GM12878 (cell line): ENCODE measurements around the gene SMARCC2. TPM values are rescaled to one million over a fixed set of nuclear protein-coding genes. Genes with fewer than 3 reads are reported as not detected.

Source experiments
- ATAC-seq: fragments of 200-7000 bp; cut with Tn5 transposase; 3 replicates; pipeline ENCODE4 v1.9.1; 2020; ENCODE audit warnings: mild to moderate bottlenecking, moderate library complexity
- BruUV-seq: library from RNA; stranded (reverse); fragments of 400-500 nt; replicated peaks from 2 replicates; lab custom pipeline; 2021; lab: Mats Ljungman, UMichigan
- CTCF ChIA-PET: fragments of 300-600 bp; sonication (Branson Sonifier 250); formaldehyde crosslinking; extraction: SDS; loops from one replicate; lab custom pipeline; 2021; ENCODE audit warnings: inconsistent platforms; lab: Yijun Ruan, JAX
- POLR2A ChIA-PET: fragments of 350-600 bp; formaldehyde crosslinking; extraction: SDS; loops from one replicate; lab custom pipeline; 2021; ENCODE audit warnings: inconsistent platforms; lab: Charles Lee
- RAD21 ChIA-PET: fragments of 300-600 bp; sonication (Branson Sonifier 250); formaldehyde crosslinking; loops from one replicate; lab custom pipeline; 2023; ENCODE audit warnings: antibody characterized with exemption; ENCODE audit not compliant: unreplicated experiment; lab: Charles Lee
- SMC1A ChIA-PET: fragments of 300-600 bp; sonication (Branson Sonifier 250); formaldehyde crosslinking; loops from one replicate; lab custom pipeline; 2023; ENCODE audit not compliant: unreplicated experiment, uncharacterized antibody; lab: Charles Lee
- DNase-seq: peaks from one replicate; pipeline ENCODE4 v3.0.0-alpha.2; 2011; ENCODE audit warnings: low read depth, low spot score
- FAIRE-seq: peaks from 3 replicates; lab custom pipeline; 2011; peaks lifted over from hg19 to GRCh38; lab: Jason Lieb, UNC
- H2AFZ ChIP-seq: 2 replicates; pipeline ENCODE4 v1.6.0; 2011; ENCODE audit warnings: low read depth, low read length, control low read depth; ENCODE audit not compliant: control insufficient read depth
- H3K27ac ChIP-seq: 2 replicates; pipeline ENCODE4 v1.5.1; 2011; ENCODE audit warnings: control low read depth; ENCODE audit not compliant: control insufficient read depth, insufficient read depth
- H3K27me3 ChIP-seq, 2 experiments: replicated peaks in 1 of 2; 2 replicates each; pipeline versions ENCODE4 v1.6.0 to v1.6.1; 2011; ENCODE audit warnings: low read length in 1 of 2; ENCODE audit not compliant: control insufficient read depth in 2 of 2, insufficient read depth in 2 of 2
- H3K36me3 ChIP-seq, 2 experiments: 2 replicates each; pipeline ENCODE4 v1.5.1; 2011; ENCODE audit warnings: low read length in 1 of 2; ENCODE audit not compliant: control insufficient read depth in 2 of 2, insufficient read depth in 2 of 2
- H3K4me1 ChIP-seq: 2 replicates; pipeline ENCODE4 v1.6.1; 2011; ENCODE audit warnings: mild to moderate bottlenecking, low read length, moderate library complexity, mixed read lengths; ENCODE audit not compliant: control insufficient read depth, insufficient read depth
- H3K4me2 ChIP-seq: 2 replicates; pipeline ENCODE4 v1.6.0; 2011; ENCODE audit warnings: control low read depth; ENCODE audit not compliant: control insufficient read depth, insufficient read depth
- H3K4me3 ChIP-seq: fragments of 200-600 bp; sonication (generic); 2 replicates; pipeline ENCODE4 v1.5.1; 2016
- H3K79me2 ChIP-seq: 2 replicates; pipeline ENCODE4 v1.6.0; 2011; ENCODE audit warnings: low read length; ENCODE audit not compliant: control insufficient read depth, insufficient read depth
- H3K9ac ChIP-seq: 2 replicates; pipeline ENCODE4 v1.8.0; 2011; ENCODE audit warnings: low read length, control low read depth, mixed read lengths; ENCODE audit not compliant: control insufficient read depth, insufficient read depth
- H3K9me3 ChIP-seq: replicated peaks from 3 replicates; pipeline ENCODE4 v1.5.1; 2011; ENCODE audit warnings: mild to moderate bottlenecking, low read length; ENCODE audit not compliant: control insufficient read depth, insufficient read depth
- H4K20me1 ChIP-seq: 2 replicates; pipeline ENCODE4 v1.6.0; 2011; ENCODE audit not compliant: control insufficient read depth, insufficient read depth
- EED ChIP-seq: sonication (generic); IDR thresholded peaks from 2 replicates; pipeline ENCODE4 v1.6.1; 2016; ENCODE audit warnings: antibody characterized with exemption, low read depth
- IKZF2 ChIP-seq, 2 experiments: fragments of 450-650 bp; IDR thresholded peaks; 2 replicates each; pipeline ENCODE4 v1.6.1; 2017; ENCODE audit warnings: mild to moderate bottlenecking in 2 of 2, moderate library complexity in 2 of 2
- SMC3 ChIP-seq: IDR thresholded peaks from 2 replicates; pipeline ENCODE4 v1.6.1; 2011; ENCODE audit warnings: low read length, improper control_type of control experiment, borderline replicate concordance
- SPI1 ChIP-seq: IDR thresholded peaks from 2 replicates; pipeline ENCODE4 v1.6.1; 2011; ENCODE audit warnings: low read depth, mild to moderate bottlenecking, low read length, moderate library complexity, borderline replicate concordance; ENCODE audit not compliant: insufficient read depth
- WGBS: methylation state at CpG from one replicate; pipeline ENCODE4 v1.1.6; 2016; ENCODE audit warnings: low lambda C conversion rate; ENCODE audit not compliant: insufficient replicate concordance, insufficient coverage; ENCODE audit errors: missing lambda C conversion rate; 5-methylcytosine and 5-hydroxymethylcytosine counted together
- in situ Hi-C: fragments of 300-500 bp; cut with MboI; formaldehyde crosslinking; loops from 9 replicates; pipeline ENCODE4 v1.14.3; 2018; ENCODE audit warnings: mixed read lengths
- intact Hi-C: fragments of 100-400 bp; cut with micrococcal nuclease; formaldehyde crosslinking; loops from one replicate; pipeline ENCODE4 v1.14.2; 2022; ENCODE audit not compliant: unreplicated experiment
- polyA plus RNA-seq, 11 experiments: library from polyadenylated mRNA; depleted of rRNA in 4 of 11; unstranded in 6 of 11; stranded (reverse) in 5 of 11; fragments of >200 nt; fragmentation: Nextera tagmentation in 4 of 11; fragmentation: Illumina TruSeq in 1 of 11; extraction: Ambion mirVana in 4 of 11; extraction: Trizol in 1 of 11; gene quantifications; 1 replicate in 1 of 11; 2 replicates in 10 of 11; pipeline versions ENCODE4 v1.2.1 to v1.2.3, GENCODE V29; 2011 to 2016; ENCODE audit warnings: inconsistent platforms in 2 of 11, missing spikeins in 2 of 11, low read depth in 1 of 11
- total RNA-seq, 4 experiments: library from RNA; depleted of rRNA in 3 of 4; stranded (reverse); fragments of >200 nt in 3 of 4; fragmentation: Illumina TruSeq in 1 of 4; extraction: Trizol in 1 of 4; gene quantifications; 2 replicates each; pipeline versions ENCODE4 v1.2.1 to v1.2.3, GENCODE V29; 2013 to 2021

SMARCC2 gene
- total and polyA plus RNA-seq, 10 of the 15 experiments (the other 5 are each of a cell fraction or from before 2014, with no cell fraction given): 13.6 to 71.2 (median 42.3) TPM

DNA sequence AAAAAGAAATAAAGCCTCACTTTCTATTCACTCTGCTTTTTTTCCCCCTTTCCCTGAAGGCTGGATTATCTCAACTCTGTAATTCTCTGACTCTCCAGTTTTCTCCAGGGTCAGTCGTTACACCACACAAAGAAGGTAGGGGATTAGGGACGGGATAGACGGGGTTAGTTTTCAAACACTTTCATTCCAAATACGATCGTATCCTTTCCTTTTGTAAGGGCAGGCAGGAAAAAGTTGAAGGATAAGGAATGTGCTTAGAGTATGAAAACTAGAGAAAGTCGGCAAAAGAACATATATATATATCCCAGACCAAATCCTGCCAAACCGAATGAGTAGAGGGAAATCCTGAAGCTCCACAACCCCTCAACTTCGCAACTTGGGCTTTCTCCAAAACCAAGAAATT lies 61.8 kb downstream of the SMARCC2 start:
- ChIA-PET SMC1A (interaction anchor here (0.6 to 4.8 kb wide), 11 partner anchors 9 to 509 kb away, joined by 3 to 68 read pairs (median 6); partner anchors contain the start of genes MYL6, MYL6B, PA2G4 and RNF41), RAD21 (interaction anchor here (0.7 to 6.8 kb wide), 18 partner anchors 8 to 389 kb away, joined by 3 to 98 read pairs (median 5); partner anchors contain the start of genes MYL6, MYL6B, PA2G4 and RAB5B), CTCF (interaction anchor here (0.7 to 10.3 kb wide), 17 partner anchors 9 to 389 kb away, joined by 3 to 129 read pairs (median 5); partner anchors contain the start of genes PA2G4, RNF41, RPL41 and SMARCC2), POLR2A (interaction anchor here (0.5 to 4.5 kb wide), 19 partner anchors 9 to 509 kb away, joined by 3 to 56 read pairs (median 5); partner anchors contain the start of genes ANKRD52, CNPY2, MYL6 and MYL6B)
- Histone ChIP-seq H3K9ac (peak overlapping the region; percentile 58), H3K4me2 (peak overlapping the region; percentile 94), H2AFZ (peak overlapping the region; percentile 69), H3K79me2 (peaks cover 21% of the 10 kb centered on the region), H4K20me1 (no peaks in the 10 kb centered on the region), H3K36me3 (peaks cover 9 to 16% of the 10 kb centered on the region in 2 experiments), H3K4me1 (peaks cover 24% of the 10 kb centered on the region), H3K27ac (peak overlapping the region; percentile 72), H3K4me3 (peak overlapping the region; percentile 54), H3K27me3 (no peaks in the 10 kb centered on the region), H3K9me3 (no peaks in the 10 kb centered on the region)
- FAIRE-seq: no peak
- WGBS: 1% methylated on average over 8 of the region's 8 CpGs
- TF ChIP-seq SMC3 (no peak), IKZF2 (IDR thresholded peaks at IDR 0.05) (0 out of 4 replicates have a peak, but pooled peaks of 1 of the 2 experiments have one; percentile 15)
- TSS peak; percentile 71 for BruUV-seq
- no peak for ATAC-seq
- in situ Hi-C loops: no loop called here
- DNase-seq: no peak
- intact Hi-C loops: loop anchor here (2.0 to 10.0 kb wide), 3 partner anchors 131 to 517 kb away; partner anchors contain the start of genes ANKRD52, ATP5F1B and SPRYD4

DNA sequence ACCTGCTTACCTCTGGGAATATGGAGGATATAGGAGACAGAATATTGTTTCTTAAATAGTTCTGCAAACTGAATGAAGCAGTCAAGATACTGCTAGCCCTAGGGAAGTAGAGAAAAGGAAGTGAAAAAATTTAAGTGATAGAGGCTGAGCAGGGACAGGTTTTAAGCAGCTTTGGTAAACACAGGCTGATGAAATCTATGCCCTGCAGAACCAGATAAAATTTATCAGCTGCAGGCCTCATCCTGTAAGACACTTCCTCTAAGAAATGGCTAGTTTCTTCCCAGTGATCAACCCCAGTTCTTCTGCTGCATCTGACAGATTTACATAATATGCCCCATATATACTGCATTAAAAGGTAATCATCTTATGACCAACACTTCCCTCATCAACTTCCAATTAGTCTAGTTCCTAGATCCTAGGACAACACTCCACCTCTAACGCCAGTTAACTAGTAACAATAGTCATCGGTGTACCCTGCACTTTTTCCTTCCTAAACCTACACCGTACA lies 62.5 kb downstream of the SMARCC2 start:
- ChIA-PET SMC1A (interaction anchor here (0.7 to 4.8 kb wide), 5 partner anchors 25 to 334 kb away, joined by 3 to 68 read pairs (median 5); partner anchors contain the start of genes MYL6, RNF41 and SMARCC2), RAD21 (interaction anchor here (1.4 to 6.8 kb wide), 7 partner anchors 25 to 337 kb away, joined by 3 to 98 read pairs (median 10); partner anchors contain the start of genes MYL6, MYL6B, RNF41 and SMARCC2), CTCF (interaction anchor here (0.6 to 10.3 kb wide), 17 partner anchors 9 to 389 kb away, joined by 3 to 129 read pairs (median 5); partner anchors contain the start of genes COQ10A, MYL6, PA2G4 and RNF41)
- DNase-seq (no peak), FAIRE-seq (no peak), ATAC-seq (no peak)
- peak overlapping the region; percentile 24 for H2AFZ ChIP-seq
- 0 out of 2 replicates have a peak overlapping the region, but pooled peaks have one; percentile 54 for H3K4me3 ChIP-seq
- H3K9ac ChIP-seq: 0 out of 2 replicates have a peak overlapping the region, but pooled peaks have one; percentile 22
- no peaks in the 10 kb centered on the region for H3K9me3 ChIP-seq
- no peaks in the 10 kb centered on the region for H4K20me1 ChIP-seq
- H3K4me1 ChIP-seq: peaks cover 24% of the 10 kb centered on the region
- WGBS: 33% methylated on average over 3 of the region's 3 CpGs
- H3K4me2 ChIP-seq: peak overlapping the region; percentile 94
- TF ChIP-seq EED (no peak), SPI1 (peak; percentile 60; the same call in 1 of the 2 replicates)
- TF ChIP-seq, all 136 proteins: peak for 1
- peak overlapping the region; percentile 72 for H3K27ac ChIP-seq
- BruUV-seq: no TSS peak
- in situ Hi-C loops: no loop called here
- intact Hi-C loops: loop anchor here (1.0 to 10.0 kb wide), 8 partner anchors 8 to 518 kb away; partner anchors contain the start of genes ANKRD52, ATP5F1B, MYL6B and NABP2
- peaks cover 21% of the 10 kb centered on the region for H3K79me2 ChIP-seq
- H3K27me3 ChIP-seq: no peaks in the 10 kb centered on the region
- POLR2A ChIA-PET: interaction anchor here (0.5 to 4.5 kb wide), 10 partner anchors 9 to 389 kb away, joined by 3 to 56 read pairs (median 12); partner anchors contain the start of genes MYL6, MYL6B, PA2G4 and RNF41
- H3K36me3 ChIP-seq: peaks cover 6 to 12% of the 10 kb centered on the region in 2 experiments
